Suprapubic skin (tissue), 4 donors: ENCODE data around the gene ZNF564. TPM values are rescaled to one million over a fixed set of nuclear protein-coding genes. Genes with fewer than 3 reads are reported as not detected.

Source experiments
- DNase-seq, 2 donors: peaks; one replicate each; pipeline ENCODE4 v3.0.0-alpha.2; 2019; ENCODE audit warnings: low spot score in 2 of 2
- H3K27ac ChIP-seq: fragments of 200-600 bp; sonication (generic); one replicate; pipeline ENCODE4 v1.5.1; 2019
- H3K27me3 ChIP-seq: fragments of 200-600 bp; sonication (generic); one replicate; pipeline ENCODE4 v1.5.1; 2019
- H3K36me3 ChIP-seq: fragments of 200-600 bp; sonication (generic); one replicate; pipeline ENCODE4 v1.5.1; 2019
- H3K4me1 ChIP-seq: fragments of 200-600 bp; sonication (generic); one replicate; pipeline ENCODE4 v1.5.1; 2019
- H3K4me3 ChIP-seq: fragments of 200-600 bp; sonication (generic); one replicate; pipeline ENCODE4 v1.5.1; 2019; ENCODE audit warnings: mild to moderate bottlenecking
- H3K9me3 ChIP-seq: fragments of 200-600 bp; sonication (generic); one replicate; pipeline ENCODE4 v1.5.1; 2019
- EP300 ChIP-seq: sonication (generic); formaldehyde crosslinking; IDR thresholded peaks from one replicate; pipeline ENCODE4 v1.6.1; 2017; ENCODE audit warnings: antibody characterized with exemption
- POLR2A ChIP-seq, 2 donors: fragments of 450-650 bp; IDR thresholded peaks; one replicate each; pipeline ENCODE4 v1.6.1; 2017; ENCODE audit warnings: antibody characterized with exemption in 2 of 2, mild to moderate bottlenecking in 2 of 2, moderate library complexity in 2 of 2
- POLR2AphosphoS5 ChIP-seq, 3 donors: sonication (generic); formaldehyde crosslinking; IDR thresholded peaks; one replicate each; pipeline ENCODE4 v1.6.1; 2017; ENCODE audit warnings: antibody characterized with exemption in 3 of 3
- WGBS: methylation state at CpG from one replicate; pipeline ENCODE4 v1.1.5; 2018; 5-methylcytosine and 5-hydroxymethylcytosine counted together
- total RNA-seq, 4 donors: library from RNA; depleted of rRNA; stranded (reverse); fragments of >200 nt; gene quantifications; one replicate each; pipeline ENCODE4 v1.1.0, GENCODE V29; 2016
- TF ChIP-seq, protein P1 (sequence below), 2 donors: fragments of 200-600 bp in 1 of 2; fragments of 450-650 bp in 1 of 2; sonication (generic) in 1 of 2; IDR thresholded peaks; one replicate each; pipeline ENCODE4 v1.5.1; 2016 to 2019; ENCODE audit warnings: antibody characterized with exemption in 2 of 2, mild to moderate bottlenecking in 1 of 2, moderate library complexity in 1 of 2

Gene ZNF564
- total RNA-seq, 4 donors from 2014 or later, result 5.6 to 17.4 (median 7.6) TPM

DNA sequence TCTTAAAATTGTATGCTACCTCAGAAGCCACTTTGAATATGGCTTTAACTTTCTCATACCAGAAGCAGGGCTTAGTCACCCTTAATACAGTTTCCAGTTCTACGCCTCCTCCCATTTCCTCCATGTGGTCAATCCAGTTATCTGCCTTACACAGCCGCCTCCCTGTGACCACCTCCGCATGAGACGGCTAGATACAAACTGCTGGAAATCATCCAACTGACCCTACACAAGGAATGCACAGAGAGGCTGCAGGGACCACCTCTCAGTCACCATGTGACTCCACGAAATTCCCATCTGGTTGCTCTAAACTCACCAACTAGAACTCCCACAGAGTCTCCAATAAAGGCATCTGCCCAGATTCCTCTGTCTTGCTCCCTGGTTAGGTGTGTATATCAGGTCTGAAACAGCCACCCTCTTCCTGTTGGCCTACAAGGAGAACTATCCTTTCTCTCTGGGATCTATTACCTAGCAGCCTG, 6.8 kb downstream of the ZNF564 start:
- Histone ChIP-seq H3K9me3 (no peaks in the 10 kb centered on the region), H3K4me3 (no peak overlapping the region), H3K4me1 (peaks cover 15% of the 10 kb centered on the region), H3K27me3 (no peaks in the 10 kb centered on the region), H3K36me3 (peaks cover 20% of the 10 kb centered on the region), H3K27ac (peak overlapping the region; percentile 25)
- DNase-seq, result no peak
- TF ChIP-seq POLR2AphosphoS5 (IDR thresholded peaks at IDR 0.05) (no peak), EP300 (no peak), POLR2A (IDR thresholded peaks at IDR 0.05) (no peak)
- TF ChIP-seq, protein P1, sequence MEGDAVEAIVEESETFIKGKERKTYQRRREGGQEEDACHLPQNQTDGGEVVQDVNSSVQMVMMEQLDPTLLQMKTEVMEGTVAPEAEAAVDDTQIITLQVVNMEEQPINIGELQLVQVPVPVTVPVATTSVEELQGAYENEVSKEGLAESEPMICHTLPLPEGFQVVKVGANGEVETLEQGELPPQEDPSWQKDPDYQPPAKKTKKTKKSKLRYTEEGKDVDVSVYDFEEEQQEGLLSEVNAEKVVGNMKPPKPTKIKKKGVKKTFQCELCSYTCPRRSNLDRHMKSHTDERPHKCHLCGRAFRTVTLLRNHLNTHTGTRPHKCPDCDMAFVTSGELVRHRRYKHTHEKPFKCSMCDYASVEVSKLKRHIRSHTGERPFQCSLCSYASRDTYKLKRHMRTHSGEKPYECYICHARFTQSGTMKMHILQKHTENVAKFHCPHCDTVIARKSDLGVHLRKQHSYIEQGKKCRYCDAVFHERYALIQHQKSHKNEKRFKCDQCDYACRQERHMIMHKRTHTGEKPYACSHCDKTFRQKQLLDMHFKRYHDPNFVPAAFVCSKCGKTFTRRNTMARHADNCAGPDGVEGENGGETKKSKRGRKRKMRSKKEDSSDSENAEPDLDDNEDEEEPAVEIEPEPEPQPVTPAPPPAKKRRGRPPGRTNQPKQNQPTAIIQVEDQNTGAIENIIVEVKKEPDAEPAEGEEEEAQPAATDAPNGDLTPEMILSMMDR (IDR thresholded peaks at IDR 0.05), result no peak
- 74% methylated on average over 5 of the region's 5 CpGs for WGBS

DNA sequence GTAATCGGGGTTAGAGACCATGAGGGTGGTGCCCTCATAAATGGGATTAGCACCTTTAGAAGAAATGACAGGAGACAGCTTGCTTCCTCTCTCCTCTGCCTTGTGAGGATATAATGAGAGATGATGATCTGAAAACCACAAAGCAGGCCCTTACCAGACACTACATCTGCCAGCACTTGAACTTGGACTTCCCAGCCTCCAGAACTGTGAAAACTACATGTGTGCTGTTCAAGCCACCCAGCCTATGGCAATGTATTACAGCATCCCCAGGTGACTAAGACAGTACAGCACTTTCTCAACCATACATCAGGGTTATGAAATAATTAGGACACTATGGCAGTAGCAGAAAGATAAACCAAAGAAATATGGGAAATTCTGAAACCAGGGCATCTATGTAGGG, 7.4 kb downstream of the ZNF564 start:
- TF ChIP-seq POLR2AphosphoS5 (IDR thresholded peaks at IDR 0.05) (no peak), EP300 (no peak), POLR2A (IDR thresholded peaks at IDR 0.05) (no peak)
- TF ChIP-seq, protein P1 (IDR thresholded peaks at IDR 0.05), result no peak
- H3K36me3 ChIP-seq, result peaks cover 25% of the 10 kb centered on the region
- H3K4me1 ChIP-seq, result peaks cover 9% of the 10 kb centered on the region
- 94% methylated on average over 1 of the region's 1 CpG for WGBS
- no peak for DNase-seq
- H3K4me3 ChIP-seq, result no peak overlapping the region
- no peak overlapping the region for H3K27ac ChIP-seq
- H3K27me3 ChIP-seq, result no peaks in the 10 kb centered on the region
- H3K9me3 ChIP-seq, result no peaks in the 10 kb centered on the region

DNA sequence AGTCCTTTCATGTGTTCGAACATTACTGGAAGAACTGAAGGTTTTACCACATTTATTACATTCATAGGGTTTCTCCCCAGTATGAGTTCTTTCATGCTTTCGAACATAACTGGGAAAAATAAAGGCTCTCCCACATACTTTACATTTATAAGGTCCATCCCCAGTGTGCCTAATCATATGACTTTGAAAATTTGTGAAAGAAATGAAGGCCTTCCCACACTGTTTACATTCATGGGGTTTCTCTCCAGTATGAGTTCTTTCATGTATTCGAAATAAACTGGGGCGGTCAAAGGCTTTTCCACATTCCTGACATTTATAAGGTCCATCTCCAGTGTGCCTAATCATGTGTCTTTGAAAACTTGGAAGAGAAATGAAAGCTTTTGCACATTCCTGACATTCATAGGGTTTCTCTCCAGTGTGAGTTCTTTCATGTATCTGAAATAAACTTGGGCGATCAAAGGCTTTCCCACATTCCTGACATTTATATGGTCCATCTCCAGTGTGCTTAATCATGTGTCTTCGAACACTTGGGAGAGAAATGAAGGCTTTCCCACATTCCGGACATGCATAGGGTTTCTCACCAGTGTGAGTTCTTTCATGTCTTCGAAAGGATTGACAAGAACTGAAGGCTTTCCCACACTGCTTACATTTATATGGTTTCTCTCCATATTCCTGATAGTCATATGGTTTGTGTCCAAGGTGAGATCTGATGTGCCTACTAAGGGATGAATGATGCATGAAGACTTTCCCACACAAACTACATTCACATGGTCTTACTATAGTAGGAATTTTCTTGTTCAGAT, 24.0 kb downstream of the ZNF564 start:
- no peak overlapping the region for H3K4me3 ChIP-seq
- no peaks in the 10 kb centered on the region for H3K4me1 ChIP-seq
- H3K27me3 ChIP-seq, result no peaks in the 10 kb centered on the region
- H3K9me3 ChIP-seq, result peaks cover 89% of the 10 kb centered on the region
- WGBS, result 96% methylated on average over 8 of the region's 8 CpGs
- DNase-seq, result no peak
- no peak overlapping the region for H3K27ac ChIP-seq
- no peak for TF ChIP-seq EP300
- TF ChIP-seq POLR2AphosphoS5 (IDR thresholded peaks at IDR 0.05), result no peak
- no peak for TF ChIP-seq POLR2A (IDR thresholded peaks at IDR 0.05)
- TF ChIP-seq, protein P1 (IDR thresholded peaks at IDR 0.05), result no peak
- peaks cover 76% of the 10 kb centered on the region for H3K36me3 ChIP-seq

DNA sequence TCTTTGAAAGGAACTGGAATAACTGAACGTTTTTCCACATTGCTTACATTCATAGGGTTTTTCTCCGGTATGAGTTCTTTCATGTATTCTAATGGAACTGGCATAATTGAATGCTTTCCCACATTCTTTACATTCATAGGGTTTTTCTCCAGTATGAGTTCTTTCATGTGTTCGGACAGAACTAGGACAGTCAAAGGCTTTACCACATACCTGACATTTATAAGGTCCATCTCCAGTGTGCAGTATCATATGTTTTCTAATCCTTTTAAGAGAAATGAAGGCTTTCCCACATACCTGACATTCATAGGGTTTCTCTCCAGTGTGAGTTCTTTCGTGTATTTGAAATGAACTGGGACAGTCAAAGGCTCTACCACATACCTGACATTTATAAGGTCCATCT, 24.7 kb downstream of the ZNF564 start:
- 96% methylated on average over 4 of the region's 4 CpGs for WGBS
- DNase-seq, result no peak
- Histone ChIP-seq H3K4me1 (no peaks in the 10 kb centered on the region), H3K4me3 (no peak overlapping the region), H3K27me3 (no peaks in the 10 kb centered on the region), H3K27ac (no peak overlapping the region), H3K9me3 (peaks cover 91% of the 10 kb centered on the region), H3K36me3 (peaks cover 75% of the 10 kb centered on the region)
- TF ChIP-seq POLR2A (IDR thresholded peaks at IDR 0.05) (no peak), POLR2AphosphoS5 (IDR thresholded peaks at IDR 0.05) (no peak), EP300 (no peak)
- TF ChIP-seq, protein P1 (IDR thresholded peaks at IDR 0.05), result no peak

DNA sequence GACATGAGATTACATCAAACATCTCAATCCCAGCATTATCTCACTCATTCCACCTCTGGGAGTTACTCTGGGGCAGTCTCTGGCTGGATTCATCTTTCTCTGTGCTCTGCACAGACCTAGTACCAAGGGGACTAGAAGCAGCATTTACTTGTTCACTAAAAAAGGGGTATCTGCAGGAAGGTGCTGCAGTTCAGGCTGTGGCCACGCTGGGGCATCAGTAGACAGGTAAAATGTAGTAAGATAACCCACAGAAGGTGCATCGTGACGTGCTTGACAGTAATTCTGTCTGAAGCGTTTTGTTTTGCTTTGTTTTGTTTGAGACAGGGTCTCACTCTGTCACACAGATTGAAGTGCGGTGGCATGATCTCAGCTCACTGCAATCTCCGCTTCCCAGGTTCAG, 29.3 kb downstream of the ZNF564 start:
- 76% methylated on average over 6 of the region's 6 CpGs for WGBS
- TF ChIP-seq POLR2AphosphoS5 (IDR thresholded peaks at IDR 0.05) (no peak), EP300 (no peak), POLR2A (IDR thresholded peaks at IDR 0.05) (no peak)
- TF ChIP-seq, protein P1 (IDR thresholded peaks at IDR 0.05), result no peak
- Histone ChIP-seq H3K9me3 (peaks cover 57% of the 10 kb centered on the region), H3K27me3 (no peaks in the 10 kb centered on the region), H3K4me1 (no peaks in the 10 kb centered on the region), H3K27ac (no peak overlapping the region), H3K36me3 (peaks cover 36% of the 10 kb centered on the region), H3K4me3 (no peak overlapping the region)
- no peak for DNase-seq
